ENCODE measurements around the gene MBD3. TPM values are rescaled to one million over a fixed set of nuclear protein-coding genes. Genes with fewer than 3 reads are reported as not detected.

The MBD3 gene
- total RNA-seq, 4 donors from 2014 or later, result 71.1 to 100 (median 78.3) TPM

DNA sequence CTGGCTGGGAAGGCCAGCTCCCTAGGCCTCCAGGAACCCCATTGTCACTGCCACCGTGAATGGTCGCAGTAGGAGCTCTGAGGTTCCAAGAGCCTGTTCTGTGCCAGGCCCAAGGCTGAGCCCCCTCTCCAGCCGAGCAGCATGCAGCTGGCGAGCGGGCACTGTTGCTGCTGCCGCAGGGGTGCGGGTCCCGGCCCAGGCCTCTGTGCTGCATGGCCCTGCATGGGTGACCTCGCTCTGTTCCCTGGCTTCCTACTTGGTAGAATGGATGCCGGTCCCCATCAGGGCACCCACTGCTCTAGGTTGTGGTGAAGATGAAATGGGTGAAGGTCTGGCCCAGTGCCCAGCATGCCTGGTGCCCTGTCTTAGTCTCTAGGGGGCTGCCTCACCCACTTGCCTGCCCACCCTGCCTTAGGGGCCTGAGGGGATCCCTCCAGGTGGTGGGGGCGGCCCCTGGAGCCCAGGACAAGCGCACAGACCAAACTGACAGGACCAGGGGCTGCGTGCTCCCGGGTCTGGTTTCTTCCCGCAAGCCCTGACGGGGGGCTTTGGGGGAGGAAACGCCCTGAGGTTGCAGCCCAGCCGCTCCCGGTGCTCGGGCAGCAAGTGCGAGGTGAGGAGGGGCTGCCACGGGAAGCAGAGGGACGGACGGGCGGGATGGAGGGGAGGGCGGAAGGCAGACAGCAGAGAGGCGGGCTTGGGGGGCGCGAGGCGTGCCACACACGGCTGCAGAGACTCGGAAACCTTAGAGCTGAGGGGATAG lies 21.3 kb upstream of the MBD3 start:
- ATAC-seq (ENCODE audit: low FRiP score), result no peak
- TF ChIP-seq, protein P1, sequence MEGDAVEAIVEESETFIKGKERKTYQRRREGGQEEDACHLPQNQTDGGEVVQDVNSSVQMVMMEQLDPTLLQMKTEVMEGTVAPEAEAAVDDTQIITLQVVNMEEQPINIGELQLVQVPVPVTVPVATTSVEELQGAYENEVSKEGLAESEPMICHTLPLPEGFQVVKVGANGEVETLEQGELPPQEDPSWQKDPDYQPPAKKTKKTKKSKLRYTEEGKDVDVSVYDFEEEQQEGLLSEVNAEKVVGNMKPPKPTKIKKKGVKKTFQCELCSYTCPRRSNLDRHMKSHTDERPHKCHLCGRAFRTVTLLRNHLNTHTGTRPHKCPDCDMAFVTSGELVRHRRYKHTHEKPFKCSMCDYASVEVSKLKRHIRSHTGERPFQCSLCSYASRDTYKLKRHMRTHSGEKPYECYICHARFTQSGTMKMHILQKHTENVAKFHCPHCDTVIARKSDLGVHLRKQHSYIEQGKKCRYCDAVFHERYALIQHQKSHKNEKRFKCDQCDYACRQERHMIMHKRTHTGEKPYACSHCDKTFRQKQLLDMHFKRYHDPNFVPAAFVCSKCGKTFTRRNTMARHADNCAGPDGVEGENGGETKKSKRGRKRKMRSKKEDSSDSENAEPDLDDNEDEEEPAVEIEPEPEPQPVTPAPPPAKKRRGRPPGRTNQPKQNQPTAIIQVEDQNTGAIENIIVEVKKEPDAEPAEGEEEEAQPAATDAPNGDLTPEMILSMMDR (IDR thresholded peaks at IDR 0.05), result no peak
- DNase-seq (ENCODE audit: low spot score), result no peak

DNA sequence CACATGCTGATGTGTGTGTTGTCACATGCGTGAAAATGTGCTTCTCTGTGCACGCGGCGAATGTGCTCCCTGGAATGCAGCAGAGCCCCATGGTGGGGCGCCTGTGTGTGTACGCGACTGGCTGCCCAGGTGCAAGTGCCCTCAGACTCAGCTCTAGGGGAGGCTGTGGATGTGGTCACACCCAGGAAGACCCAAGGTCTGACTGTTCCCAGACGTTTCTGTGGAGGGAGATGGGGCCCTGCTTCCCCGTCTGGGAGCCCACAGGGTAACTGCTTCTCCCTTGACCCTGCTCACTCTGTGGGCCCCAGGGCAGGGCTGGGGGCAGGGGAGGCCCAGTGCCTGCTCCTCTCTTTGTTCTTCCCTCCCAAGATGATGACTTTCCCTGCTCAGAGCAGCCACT lies 20.5 kb upstream of the MBD3 start:
- ATAC-seq (ENCODE audit: low FRiP score) (no peak), DNase-seq (ENCODE audit: low spot score) (no peak)
- TF ChIP-seq, protein P1 (IDR thresholded peaks at IDR 0.05), result no peak

DNA sequence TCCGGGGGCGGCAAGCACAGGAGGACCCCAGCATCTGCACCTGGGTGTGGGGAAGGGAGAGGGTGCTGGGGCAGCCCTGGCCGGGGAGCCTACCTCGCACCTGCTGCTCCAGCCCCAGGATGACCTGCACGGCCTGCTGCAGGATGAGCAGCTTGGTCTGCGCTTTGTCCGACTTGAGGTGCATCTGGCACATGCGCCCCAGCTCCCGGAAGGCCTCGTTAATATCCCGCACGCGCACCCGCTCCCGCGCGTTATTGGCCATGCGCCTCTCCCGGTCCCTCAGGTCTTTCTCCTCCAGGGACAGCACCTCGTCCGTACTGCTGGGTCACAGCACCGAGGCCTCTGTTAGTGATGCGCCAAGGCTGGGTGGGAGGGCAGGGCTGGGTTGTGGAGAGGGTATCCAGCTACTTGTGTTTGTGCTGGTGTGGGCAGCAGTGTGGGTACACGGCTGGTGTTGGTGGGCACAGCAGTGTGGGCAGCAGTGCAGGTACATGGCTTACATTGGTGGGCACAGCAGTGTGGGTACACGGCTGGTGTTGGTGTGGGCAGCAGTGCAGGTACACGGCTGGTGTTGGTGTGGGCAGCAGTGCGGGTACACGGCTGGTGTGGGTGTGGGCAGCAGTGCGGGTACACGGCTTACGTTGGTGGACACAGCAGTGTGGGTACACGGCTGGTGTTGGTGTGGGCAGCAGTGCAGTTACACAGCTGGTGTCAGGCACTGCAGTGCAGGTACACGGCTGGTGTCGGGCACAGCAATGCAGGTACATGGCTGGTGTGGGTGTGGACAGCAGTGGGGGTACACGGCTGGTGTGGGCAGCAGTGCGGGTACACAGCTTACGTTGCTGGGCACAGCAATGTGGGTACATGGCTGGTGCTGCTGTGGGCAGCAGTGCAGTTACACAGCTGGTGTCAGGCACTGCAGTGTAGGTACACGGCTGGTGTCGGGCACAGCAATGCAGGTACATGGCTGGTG lies 19.7 kb upstream of the MBD3 start:
- DNase-seq (ENCODE audit: low spot score) (no peak), ATAC-seq (ENCODE audit: low FRiP score) (no peak)
- TF ChIP-seq, protein P1 (IDR thresholded peaks at IDR 0.05), result no peak

DNA sequence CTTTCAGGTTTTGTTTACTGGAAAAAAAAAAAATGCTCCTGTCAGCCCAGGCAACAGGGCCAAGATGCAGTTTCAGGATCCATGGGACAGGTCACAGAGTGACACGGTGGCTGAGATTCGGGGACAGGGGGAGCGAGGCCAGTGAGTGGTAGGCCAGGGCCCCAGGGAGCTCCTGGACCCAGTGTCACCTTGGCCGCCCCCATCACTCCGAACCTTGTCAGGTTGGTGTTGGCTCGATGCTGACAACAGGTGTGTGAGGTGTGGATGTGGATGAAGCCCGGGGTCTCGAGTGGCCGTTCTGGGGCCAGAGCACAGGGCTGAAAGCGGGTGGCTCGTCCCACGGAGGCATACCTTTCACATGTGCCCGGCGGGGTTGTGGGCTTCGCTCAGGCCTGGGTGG lies 18.7 kb upstream of the MBD3 start:
- TF ChIP-seq, protein P1 (IDR thresholded peaks at IDR 0.05), result no peak
- DNase-seq (ENCODE audit: low spot score), result no peak
- no peak for ATAC-seq (ENCODE audit: low FRiP score)

DNA sequence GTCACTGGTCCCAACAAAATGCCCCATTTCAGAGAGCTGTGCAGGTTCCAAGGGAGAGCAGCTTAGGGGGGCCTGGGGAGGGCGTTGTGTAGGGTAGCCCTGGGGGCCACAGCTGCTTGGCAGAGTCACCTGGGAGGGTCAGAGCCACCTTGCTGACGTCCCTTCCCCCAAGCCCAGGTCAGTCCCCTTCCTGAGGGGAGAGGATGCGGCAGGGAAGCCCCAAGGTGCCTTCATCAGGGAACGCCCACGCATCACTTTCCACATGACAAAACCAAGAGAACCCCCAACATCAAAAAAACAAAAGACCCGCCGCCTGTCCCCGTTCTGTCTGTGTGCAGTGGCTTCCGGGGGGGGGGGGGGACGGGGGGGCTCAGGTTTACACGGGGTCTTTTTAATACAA lies 17.9 kb upstream of the MBD3 start:
- TF ChIP-seq, protein P1 (IDR thresholded peaks at IDR 0.05), result no peak
- ATAC-seq (ENCODE audit: low FRiP score) (no peak), DNase-seq (ENCODE audit: low spot score) (no peak)

DNA sequence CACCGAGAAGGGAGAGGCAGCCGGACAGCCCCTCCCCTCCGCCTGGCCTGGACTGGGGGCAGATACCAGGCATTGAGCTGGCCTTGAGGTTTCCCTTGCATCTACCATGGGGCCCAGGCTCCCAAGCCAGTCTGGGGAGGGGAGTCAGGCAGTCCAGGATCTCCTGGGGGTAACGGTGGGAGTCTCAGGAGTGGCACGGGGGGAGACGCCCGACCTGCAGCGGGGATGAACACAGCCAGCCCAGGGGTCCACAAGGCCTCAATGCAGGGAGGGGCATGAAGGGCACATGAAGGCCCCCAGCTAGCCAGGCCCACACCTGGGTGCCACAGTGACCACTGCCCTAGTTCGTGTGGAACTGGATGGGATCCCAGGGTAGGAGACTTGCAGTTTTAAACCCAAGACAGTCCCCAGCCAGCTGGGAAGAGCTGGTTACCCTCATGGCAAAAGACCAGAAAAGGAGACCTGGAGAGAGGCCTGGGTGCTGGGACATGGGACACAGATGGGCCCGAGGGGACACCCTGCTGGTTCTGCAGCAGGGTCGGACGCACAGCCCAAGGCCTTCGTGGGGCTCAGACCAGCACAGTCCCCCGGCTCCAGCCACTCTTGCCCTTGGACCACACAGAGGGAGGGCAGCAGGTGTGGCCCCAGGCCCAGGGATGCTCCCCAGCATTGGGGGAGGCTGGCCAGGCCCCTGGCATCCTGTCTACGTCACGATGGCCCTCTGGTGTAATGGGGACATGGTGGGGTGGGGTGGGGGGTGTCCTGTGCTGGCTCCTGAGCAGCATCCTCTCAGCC lies 17.2 kb upstream of the MBD3 start:
- ATAC-seq (ENCODE audit: low FRiP score) (no peak), DNase-seq (ENCODE audit: low spot score) (no peak)
- TF ChIP-seq, protein P1 (IDR thresholded peaks at IDR 0.05), result no peak

Data from omental fat pad (tissue), 4 donors.